Fibroblast of the conjunctiva (primary cell): ENCODE data around the gene ARHGEF1.

Experiments
- DNase-seq: peaks from one replicate; pipeline ENCODE4 v3.0.0-alpha.2; 2010; ENCODE audit warnings: low read depth

The ARHGEF1 gene

GRCh38 chr19:41919948-41920712 lies 37.1 kb downstream of the ARHGEF1 start:
- no peak for DNase-seq

GRCh38 chr19:41920882-41921576 lies 38.0 kb downstream of the ARHGEF1 start:
- no peak for DNase-seq

- DNase-seq, result no peak
Observed at GRCh38 chr19:41921577-41922576, 38.9 kb downstream of the ARHGEF1 start.

- DNase-seq, result no peak
Observed at GRCh38 chr19:41922585-41922984, 39.6 kb downstream of the ARHGEF1 start.

- no peak for DNase-seq
Observed at GRCh38 chr19:41923045-41923788, 40.2 kb downstream of the ARHGEF1 start.

- no peak for DNase-seq
Observed at GRCh38 chr19:41924151-41925145, 41.5 kb downstream of the ARHGEF1 start.

- DNase-seq, result no peak
Observed at GRCh38 chr19:41925208-41926003, 42.4 kb downstream of the ARHGEF1 start.

GRCh38 chr19:41926028-41926762 lies 43.2 kb downstream of the ARHGEF1 start:
- DNase-seq, result no peak

GRCh38 chr19:41926763-41927496 lies 43.9 kb downstream of the ARHGEF1 start:
- DNase-seq, result no peak

- DNase-seq, result no peak
Observed at GRCh38 chr19:41927497-41928192, 44.7 kb downstream of the ARHGEF1 start.

- no peak for DNase-seq
Observed at GRCh38 chr19:41928221-41928683, 45.3 kb downstream of the ARHGEF1 start, which contains the start of gene ERFL. Gene ERFL (minus strand): TSS chr19:41928449. CDS start chr19:41912919, 15,530 bp downstream.

GRCh38 chr19:41928754-41929535 lies 46.0 kb downstream of the ARHGEF1 start:
- no peak for DNase-seq

GRCh38 chr19:41929536-41930071 lies 46.6 kb downstream of the ARHGEF1 start:
- no peak for DNase-seq

GRCh38 chr19:41930322-41930722 lies 47.3 kb downstream of the ARHGEF1 start:
- DNase-seq, result no peak

GRCh38 chr19:41930926-41931592 lies 48.1 kb downstream of the ARHGEF1 start:
- DNase-seq, result no peak
